ENCODE data around the gene DUSP2.

The DUSP2 gene

GRCh38 chr2:96131152-96131812, 14.0 kb downstream of the DUSP2 start:
- no peak for DNase-seq

DNA sequence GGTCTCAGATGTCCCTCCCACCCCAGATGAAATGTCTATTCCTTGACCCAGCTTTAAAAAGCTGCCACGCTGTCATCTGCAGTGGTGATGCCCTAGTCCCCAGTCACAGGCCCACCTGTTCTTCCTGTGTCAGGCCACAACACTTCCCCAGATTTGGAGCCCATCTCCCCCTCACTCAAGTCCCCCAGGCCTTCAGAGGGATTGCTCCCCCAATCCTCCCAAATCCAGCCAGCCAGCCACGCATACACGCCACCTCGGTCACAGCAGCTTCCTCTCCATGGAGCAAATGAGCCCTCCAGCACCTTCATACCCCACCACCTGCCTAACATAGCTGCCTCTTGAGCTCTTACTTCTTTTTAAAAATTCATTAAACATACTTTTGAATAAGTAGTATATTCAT, 14.8 kb downstream of the DUSP2 start:
- DNase-seq = no peak

- DNase-seq = no peak
Measured at GRCh38 chr2:96129528-96130120, 15.6 kb downstream of the DUSP2 start.

GRCh38 chr2:96128456-96128855, 16.8 kb downstream of the DUSP2 start:
- DNase-seq = no peak

DNA sequence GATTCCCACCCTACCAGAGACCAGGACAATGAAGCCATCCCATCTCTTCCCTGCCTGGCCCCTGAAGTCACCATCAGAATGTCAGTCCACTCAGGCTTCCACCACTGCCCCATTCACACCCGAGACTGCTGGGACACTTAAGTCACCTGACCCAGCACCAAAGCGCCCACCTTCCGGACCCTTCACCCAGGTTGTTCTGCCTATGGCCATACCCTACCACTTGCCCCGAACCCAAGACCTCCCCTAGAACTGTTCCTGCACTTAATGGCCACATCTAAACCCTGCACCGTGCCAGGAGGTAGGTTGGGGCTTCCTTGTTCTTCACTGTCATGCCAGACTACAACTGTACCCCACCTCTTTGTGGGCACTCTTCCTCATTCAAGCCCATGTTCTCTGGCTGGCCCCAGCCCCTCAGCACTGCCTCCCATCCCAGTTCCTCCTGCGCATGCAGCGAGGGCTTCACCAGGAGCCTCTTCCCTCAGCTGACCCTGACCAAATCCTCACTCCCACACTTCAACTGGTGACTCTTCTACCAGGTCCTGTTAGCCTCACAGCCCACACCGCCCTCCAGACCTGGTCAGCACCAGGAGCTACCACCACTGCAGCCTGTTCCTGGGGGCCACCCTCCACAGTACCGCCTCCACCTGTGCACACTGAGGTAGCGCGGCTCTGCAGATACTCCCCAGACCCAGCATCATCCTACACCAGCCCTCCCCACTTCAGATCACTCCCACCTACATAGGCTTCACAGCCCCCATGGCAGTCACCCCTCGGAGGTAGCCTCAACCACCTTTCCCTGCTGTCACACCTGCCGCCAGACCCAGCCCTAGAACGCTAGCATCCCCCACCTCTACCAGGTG, 20.6 kb downstream of the DUSP2 start:
- no peak for DNase-seq

- DNase-seq = no peak
Measured at GRCh38 chr2:96123936-96124335, 21.3 kb downstream of the DUSP2 start.

- no peak for DNase-seq
Measured at GRCh38 chr2:96123290-96123689, 21.9 kb downstream of the DUSP2 start.

DNA sequence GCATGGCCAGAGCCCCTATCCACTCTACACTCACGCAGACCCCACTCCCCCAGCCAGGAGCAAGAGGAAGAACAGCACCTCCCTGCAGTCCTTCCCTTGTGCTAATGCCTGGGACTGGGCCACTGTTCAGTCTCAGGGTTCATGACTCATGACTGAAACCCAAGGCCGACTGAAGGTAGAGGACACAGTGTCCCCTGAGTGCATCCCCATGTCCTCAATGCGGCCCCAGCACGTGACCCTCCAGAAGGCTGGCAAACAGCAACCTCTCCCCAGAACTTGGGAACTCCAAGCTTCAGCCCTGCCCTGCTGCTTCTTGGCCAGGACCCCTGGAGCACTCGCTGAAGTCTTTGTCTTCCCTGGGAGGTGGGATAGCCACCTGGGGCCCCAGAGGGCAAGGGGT, 22.8 kb downstream of the DUSP2 start:
- no peak for DNase-seq

GRCh38 chr2:96121414-96121813, 23.8 kb downstream of the DUSP2 start:
- no peak for DNase-seq

DNA sequence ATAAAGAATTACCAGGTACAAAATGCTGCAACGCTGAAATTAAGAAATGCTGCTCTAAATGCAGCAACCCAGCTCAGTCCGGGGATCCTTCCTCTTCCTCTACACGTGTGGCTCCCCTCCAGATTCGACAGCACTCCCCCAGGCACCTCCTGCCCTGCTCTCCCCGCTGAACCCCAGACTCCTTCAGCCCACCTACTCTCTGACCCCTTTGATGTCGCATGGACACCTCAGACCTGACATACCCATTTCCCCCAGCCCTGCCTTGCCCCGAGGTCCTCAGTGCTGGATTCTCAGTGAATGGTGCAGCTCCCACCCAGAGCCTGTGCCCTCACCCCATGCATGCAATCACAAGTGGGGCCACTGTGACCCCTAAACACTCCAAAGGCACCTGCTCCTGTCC, 24.2 kb downstream of the DUSP2 start:
- DNase-seq = no peak

- DNase-seq = no peak
Measured at GRCh38 chr2:96120091-96120720, 25.0 kb downstream of the DUSP2 start.

DNA sequence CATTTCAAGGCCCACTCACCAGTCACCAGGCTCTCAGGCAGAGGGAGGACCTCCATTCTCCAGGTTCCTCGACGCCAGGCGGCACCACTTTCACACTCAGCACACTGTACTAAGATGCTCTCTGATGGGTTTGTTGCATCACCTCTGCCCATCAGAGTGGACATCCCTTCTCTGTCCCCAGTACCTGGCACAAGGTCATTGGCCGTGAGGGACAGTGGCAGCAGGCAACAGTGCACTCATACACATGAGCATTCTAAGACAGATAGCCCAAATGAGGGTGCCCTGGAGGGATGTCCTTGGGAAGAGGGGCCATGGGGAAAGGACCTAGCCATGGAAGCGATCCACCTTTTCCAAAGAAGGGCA, 25.9 kb downstream of the DUSP2 start:
- DNase-seq = no peak

DNA sequence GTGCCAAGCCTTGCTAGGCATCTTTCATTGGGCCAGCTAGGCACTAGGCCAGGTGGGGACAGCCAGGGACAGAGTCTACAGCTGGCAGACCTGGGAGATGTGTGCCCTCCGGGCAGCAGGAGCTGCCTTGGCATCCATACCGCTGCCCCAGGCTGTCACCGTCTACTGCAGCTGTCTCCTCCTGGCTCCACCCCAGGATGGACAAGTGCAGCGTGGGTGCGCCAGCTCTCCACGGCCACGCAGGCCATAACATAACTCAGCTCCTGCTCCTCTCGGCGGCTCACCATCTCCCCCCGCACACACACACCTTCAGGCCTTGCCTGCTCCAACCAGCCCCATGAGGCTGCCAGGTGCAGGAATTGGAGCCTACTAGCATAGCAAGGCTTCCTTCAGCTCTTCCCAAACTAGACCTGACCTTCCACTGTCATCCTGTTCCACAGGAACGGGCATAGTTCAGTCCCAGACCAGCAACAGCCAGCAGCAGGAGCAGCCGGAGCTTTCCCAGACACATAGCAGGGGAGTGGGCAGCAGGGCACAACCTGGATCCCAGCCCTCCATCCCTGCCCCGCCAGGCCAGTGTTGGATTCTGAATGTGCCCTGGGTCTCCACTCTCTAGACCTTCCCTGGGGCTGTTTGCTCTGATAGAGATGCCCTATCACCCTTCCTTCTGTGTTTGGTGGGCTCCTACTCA, 26.4 kb downstream of the DUSP2 start:
- no peak for DNase-seq

DNA sequence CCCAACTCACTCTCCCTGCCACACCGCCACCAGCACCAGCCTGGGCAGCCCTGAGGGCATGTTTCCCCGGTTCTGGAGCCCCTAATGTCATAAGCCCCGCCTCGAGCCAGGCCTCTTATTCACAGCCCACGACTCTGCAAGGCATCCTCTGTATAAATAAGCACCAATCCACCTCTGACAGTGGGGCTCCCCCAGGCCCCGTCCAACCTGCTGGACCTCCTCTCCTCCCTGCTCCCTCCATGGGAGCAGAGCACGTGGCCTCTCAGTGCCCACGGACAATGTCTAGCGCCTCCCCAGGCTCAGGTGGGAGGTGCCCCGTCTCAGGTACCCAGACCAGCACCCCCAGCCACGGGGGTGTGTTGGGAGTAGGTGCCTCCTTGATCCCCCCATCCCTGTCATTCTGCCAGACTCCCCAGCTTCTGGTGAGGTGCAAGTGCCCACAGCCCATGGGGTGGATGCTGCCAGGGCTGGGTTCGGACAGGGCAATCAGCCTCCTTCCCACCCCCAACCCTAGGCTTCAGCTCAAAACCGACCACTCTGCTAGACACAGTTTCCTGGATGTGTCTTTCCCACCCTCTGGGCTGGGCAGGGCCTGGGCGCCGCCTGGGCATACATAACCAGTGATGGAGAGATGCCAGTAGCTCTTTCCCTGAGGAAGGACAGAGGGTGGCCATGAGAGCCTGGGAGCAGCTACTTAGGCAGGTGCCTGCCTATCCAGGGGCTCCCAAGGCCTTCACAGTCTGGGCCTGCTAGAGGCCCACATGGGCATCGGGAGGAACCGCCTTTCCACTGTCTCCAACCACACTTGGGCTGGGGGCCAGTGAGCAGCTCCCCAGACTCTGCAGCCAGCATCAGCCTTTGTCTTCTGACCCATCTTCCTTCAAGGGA, 27.3 kb downstream of the DUSP2 start:
- DNase-seq = no peak

GRCh38 chr2:96116879-96117533, 28.2 kb downstream of the DUSP2 start:
- no peak for DNase-seq

DNA sequence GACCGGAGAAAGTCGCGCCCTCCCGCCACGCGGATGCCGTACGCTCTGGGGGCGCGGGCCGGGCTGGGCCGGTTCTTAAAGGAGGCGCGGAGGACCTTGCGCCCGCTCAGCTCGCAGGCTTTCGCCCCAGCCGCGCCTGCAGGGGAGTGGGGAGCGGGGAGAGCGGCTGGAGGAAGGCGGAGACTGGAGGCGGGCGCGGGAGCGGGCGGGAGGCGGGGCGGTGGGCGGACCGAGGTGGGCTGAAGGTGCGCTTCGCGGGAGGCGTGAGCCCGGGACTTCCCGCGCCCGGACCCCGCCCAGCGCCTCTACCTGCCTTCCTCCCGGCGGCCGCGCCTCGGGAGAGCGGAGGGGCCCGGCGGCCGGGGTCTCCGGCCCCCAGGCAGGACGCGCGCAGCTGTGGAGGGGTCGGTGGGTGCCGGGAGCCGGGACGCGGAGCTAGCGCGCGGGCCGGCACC, 28.8 kb downstream of the DUSP2 start, which contains the start of gene ADRA2B:
TSS of gene ADRA2B (minus strand) at position 148 of the 455 bp plus-strand sequence. CDS start 422 bp downstream, outside the sequence.
- DNase-seq = no peak

- no peak for DNase-seq
Measured at GRCh38 chr2:96115631-96116423, 29.4 kb downstream of the DUSP2 start.

- DNase-seq = no peak
Measured at GRCh38 chr2:96114903-96115581, 30.2 kb downstream of the DUSP2 start.

GRCh38 chr2:96114546-96114902, 30.7 kb downstream of the DUSP2 start:
- no peak for DNase-seq

DNA sequence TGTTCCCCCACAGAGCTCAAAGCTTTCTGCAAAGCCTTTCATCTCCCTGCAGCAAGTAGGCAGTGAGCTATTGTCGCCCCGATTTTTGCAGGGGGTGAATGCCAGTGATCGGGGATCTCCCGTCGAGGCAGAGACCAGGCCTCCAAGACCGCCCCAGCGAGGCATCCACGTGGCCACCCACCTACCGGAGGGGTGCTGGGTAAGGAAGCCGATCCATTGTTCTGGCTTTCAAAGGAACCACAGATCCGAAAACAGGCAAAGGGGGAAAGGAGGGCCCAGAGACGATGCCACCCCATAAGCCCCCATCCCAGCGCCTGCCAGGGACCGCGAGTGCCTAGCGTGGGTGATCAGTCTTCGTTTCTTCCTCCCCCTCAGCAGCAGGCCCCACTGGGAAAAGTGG, 31.3 kb downstream of the DUSP2 start:
- DNase-seq = no peak
